ENCODE data around the gene TMED8. TPM values are rescaled to one million over a fixed set of nuclear protein-coding genes. Genes with fewer than 3 reads are reported as not detected.

TMED8 gene
- total and polyA plus RNA-seq, 2 donors (not counting 1 experiment from before 2014, with no cell fraction given) = 13.1 to 43.8 TPM

GRCh38 chr14:77314539-77315457, 62.1 kb downstream of the TMED8 start:
- ChIA-PET CTCF (interaction anchor here (0.6 to 7.5 kb wide), 27 partner anchors 8 to 443 kb away, joined by 3 to 122 read pairs (median 7); partner anchors contain the start of genes AHSA1, CIPC, ISM2 and SAMD15), POLR2A (no interaction called here)
- Mint-ChIP-seq H3K27ac (no peak overlapping the region), H3K4me3 (no peak overlapping the region), H3K9me3 (ENCODE audit: insufficient read depth) (no peaks in the 10 kb centered on the region), H3K4me1 (peaks cover 5% of the 10 kb centered on the region), H3K27me3 (no peaks in the 10 kb centered on the region)
- intact Hi-C loops (cut with micrococcal nuclease) = loop anchor here (5.0 kb wide), 1 partner anchor 602 kb away; no protein-coding TSS in a partner anchor
- Histone ChIP-seq H2AFZ (ENCODE audit: insufficient read depth, low read depth, low read length, poor library complexity, severe bottlenecking) (no peak overlapping the region), H3K27me3 (replicated peaks in 1 of 4; ENCODE audit: control extremely low read depth in 1 of 4, control insufficient read depth in 3 of 4, insufficient read depth in 4 of 4, low read length in 3 of 4) (no peaks in the 10 kb centered on the region), H3K4me3 (ENCODE audit: control extremely low read depth in 1 of 5, extremely low read depth in 1 of 5, insufficient read depth in 1 of 5, low read depth in 2 of 5, low read length in 4 of 5) (no peak overlapping the region), H3K4me2 (replicated peaks; ENCODE audit: low read depth, low read length, poor library complexity, severe bottlenecking) (no peak overlapping the region), H3K79me2 (ENCODE audit: control insufficient read depth, insufficient read depth, low read length) (peaks cover 33% of the 10 kb centered on the region), H4K20me1 (ENCODE audit: control insufficient read depth, insufficient read depth, low read length, poor library complexity, severe bottlenecking) (no peaks in the 10 kb centered on the region), H3K36me3 (replicated peaks in 1 of 2; ENCODE audit: control extremely low read depth in 1 of 2, control insufficient read depth in 1 of 2, extremely low read depth in 1 of 2, insufficient read depth in 2 of 2, low read length in 1 of 2) (no peaks in the 10 kb centered on the region), H3K9me3 (ENCODE audit: control extremely low read depth in 1 of 3, control insufficient read depth in 2 of 3, insufficient read depth in 1 of 3, low read length in 2 of 3) (no peaks in the 10 kb centered on the region), H3K27ac (ENCODE audit: low read length in 2 of 2) (no peak overlapping the region), H3K4me1 (ENCODE audit: control insufficient read depth in 2 of 2, insufficient read depth in 2 of 2, low read length in 2 of 2) (peaks cover under 1 to 4% of the 10 kb centered on the region in 2 donors), H3K9ac (ENCODE audit: low read length) (no peak overlapping the region)
- no peak for DNase-seq
- 98% methylated on average over 4 of the region's 10 CpGs for WGBS (ENCODE audit: insufficient coverage)
- TF ChIP-seq EZH2 (IDR thresholded peaks at IDR 0.05; ENCODE audit: borderline replicate concordance, insufficient read depth, low read depth, low read length, poor library complexity, severe bottlenecking) (no peak), CTCF (IDR thresholded peaks at IDR 0.05) (no peak)
- ATAC-seq (ENCODE audit: low read depth) = no peak

- intact Hi-C loops (cut with micrococcal nuclease) = no loop called here
- ATAC-seq (ENCODE audit: low read depth) (no peak), DNase-seq (no peak)
- no peaks in the 10 kb centered on the region for H3K27me3 ChIP-seq (replicated peaks in 1 of 4; ENCODE audit: control extremely low read depth in 1 of 4, control insufficient read depth in 3 of 4, insufficient read depth in 4 of 4, low read length in 3 of 4)
- no peaks in the 10 kb centered on the region for H3K9me3 Mint-ChIP-seq (ENCODE audit: insufficient read depth)
- H2AFZ ChIP-seq (ENCODE audit: insufficient read depth, low read depth, low read length, poor library complexity, severe bottlenecking) = no peak overlapping the region
- ChIA-PET POLR2A (no interaction called here), CTCF (interaction anchor here (1.1 to 7.5 kb wide), 5 partner anchors 7 to 162 kb away, joined by 3 to 122 read pairs (median 19); no protein-coding TSS in a partner anchor)
- TF ChIP-seq EZH2 (IDR thresholded peaks at IDR 0.05; ENCODE audit: borderline replicate concordance, insufficient read depth, low read depth, low read length, poor library complexity, severe bottlenecking) (no peak), CTCF (IDR thresholded peaks at IDR 0.05) (no peak)
- H3K27ac Mint-ChIP-seq = no peak overlapping the region
- H3K4me3 Mint-ChIP-seq = no peak overlapping the region
- H3K27ac ChIP-seq (ENCODE audit: low read length in 2 of 2) = no peak overlapping the region
- no peak overlapping the region for H3K4me2 ChIP-seq (replicated peaks; ENCODE audit: low read depth, low read length, poor library complexity, severe bottlenecking)
- peaks cover 4% of the 10 kb centered on the region for H3K4me1 Mint-ChIP-seq
- H3K9me3 ChIP-seq (ENCODE audit: control extremely low read depth in 1 of 3, control insufficient read depth in 2 of 3, insufficient read depth in 1 of 3, low read length in 2 of 3) = no peaks in the 10 kb centered on the region
- no peak overlapping the region for H3K9ac ChIP-seq (ENCODE audit: low read length)
- 75% methylated on average over 2 of the region's 2 CpGs for WGBS (ENCODE audit: insufficient coverage)
- peaks cover 4 to 9% of the 10 kb centered on the region in 2 donors for H3K4me1 ChIP-seq (ENCODE audit: control insufficient read depth in 2 of 2, insufficient read depth in 2 of 2, low read length in 2 of 2)
- no peaks in the 10 kb centered on the region for H4K20me1 ChIP-seq (ENCODE audit: control insufficient read depth, insufficient read depth, low read length, poor library complexity, severe bottlenecking)
- no peak overlapping the region for H3K4me3 ChIP-seq (ENCODE audit: control extremely low read depth in 1 of 5, extremely low read depth in 1 of 5, insufficient read depth in 1 of 5, low read depth in 2 of 5, low read length in 4 of 5)
- no peaks in the 10 kb centered on the region for H3K27me3 Mint-ChIP-seq
- peaks cover 29% of the 10 kb centered on the region for H3K79me2 ChIP-seq (ENCODE audit: control insufficient read depth, insufficient read depth, low read length)
- no peaks in the 10 kb centered on the region for H3K36me3 ChIP-seq (replicated peaks in 1 of 2; ENCODE audit: control extremely low read depth in 1 of 2, control insufficient read depth in 1 of 2, extremely low read depth in 1 of 2, insufficient read depth in 2 of 2, low read length in 1 of 2)
Observed at GRCh38 chr14:77314043-77314442, 62.9 kb downstream of the TMED8 start.

Measured in B cell (primary cell).